SK-N-MC (cell line): ENCODE results near the gene CLCNKA.

Source experiments
- EZH2 ChIP-seq: fragments of 200-600 bp; sonication (generic); IDR thresholded peaks from one replicate; pipeline ENCODE4 v1.6.1; 2017; ENCODE audit warnings: antibody characterized with exemption
- FOXP2 ChIP-seq: optimal IDR thresholded peaks from 2 replicates; pipeline ENCODE3; 2011; ENCODE audit warnings: mild to moderate bottlenecking, moderate library complexity; ENCODE audit not compliant: insufficient read depth; ENCODE audit errors: extremely low read length, control extremely low read depth
- POLR2AphosphoS5 ChIP-seq: IDR thresholded peaks from 2 replicates; pipeline ENCODE4 v1.6.1; 2012; ENCODE audit warnings: mild to moderate bottlenecking, low read depth, low read length, borderline replicate concordance

DNA sequence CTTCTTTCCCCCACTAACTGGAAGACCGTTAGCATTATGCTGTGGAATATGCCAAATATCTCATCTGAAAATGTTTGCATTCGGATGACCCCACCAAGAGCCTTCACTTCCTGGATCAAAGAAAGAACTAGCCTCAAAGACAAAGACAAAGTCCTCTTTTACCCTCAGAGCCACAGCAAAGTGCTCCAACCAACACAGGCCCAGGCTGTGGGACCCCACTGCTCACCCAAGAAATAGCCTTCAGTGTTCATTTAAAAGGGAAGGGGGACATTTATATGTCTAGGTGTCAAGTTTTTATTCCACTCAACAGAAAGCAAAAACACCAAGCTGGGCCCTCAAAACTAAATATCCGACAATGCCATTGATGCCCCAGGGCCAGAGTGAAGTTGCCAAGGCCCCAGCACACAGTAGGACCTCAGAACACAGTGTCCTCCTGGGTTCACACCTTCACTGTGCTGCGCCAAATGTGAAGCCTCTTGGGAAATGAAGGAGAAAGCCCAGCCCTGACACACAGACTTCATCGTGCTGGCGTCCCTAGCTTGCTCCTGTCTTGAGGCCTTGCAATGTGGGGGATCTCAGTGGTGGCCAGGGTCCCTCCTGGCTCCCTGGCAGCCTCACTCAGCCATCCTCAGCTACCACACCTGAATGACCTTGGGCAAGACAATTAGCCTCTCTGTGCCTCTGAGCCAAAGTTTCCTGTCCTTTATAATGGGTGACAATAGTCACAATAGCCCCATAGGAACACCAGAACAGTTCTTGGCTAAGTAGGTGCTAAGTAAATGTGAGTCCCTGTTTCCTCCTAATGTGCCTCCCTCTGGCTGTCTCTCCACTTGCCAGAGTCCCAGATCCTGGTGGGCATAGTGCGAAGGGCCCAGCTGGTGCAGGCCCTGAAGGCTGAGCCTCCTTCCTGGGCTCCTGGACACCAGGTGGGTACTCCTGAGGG is 33.0 kb downstream of the CLCNKA start:
- TF ChIP-seq POLR2AphosphoS5: no peak
- no peak for TF ChIP-seq EZH2
- TF ChIP-seq FOXP2: no peak
